Endothelial cell of umbilical vein (primary cell): ENCODE results near the gene LILRA1. TPM values are rescaled to one million over a fixed set of nuclear protein-coding genes. Genes with fewer than 3 reads are reported as not detected.

Experiments
- BruUV-seq: library from RNA; stranded (reverse); fragments of 400-500 nt; replicated peaks from 2 replicates; lab custom pipeline; 2021; lab: Mats Ljungman, UMichigan
- CTCF ChIA-PET: fragments of 300-600, 350-600 bp; sonication (Branson Sonifier 250); formaldehyde crosslinking; loops from one replicate; lab custom pipeline; 2021; ENCODE audit warnings: antibody characterized with exemption, inconsistent platforms; lab: Charles Lee
- POLR2A ChIA-PET: fragments of 300-600, 350-600 bp; sonication (Branson Sonifier 250); formaldehyde crosslinking; loops from one replicate; lab custom pipeline; 2021; ENCODE audit warnings: antibody characterized with exemption, inconsistent platforms; lab: Charles Lee
- DNase-seq: peaks from one replicate; pipeline ENCODE4 v3.0.0-alpha.2; 2011; ENCODE audit warnings: low read depth, low spot score
- FAIRE-seq: peaks from 2 replicates; lab custom pipeline; 2011; peaks lifted over from hg19 to GRCh38; lab: Jason Lieb, UNC
- H2AFZ ChIP-seq: 2 replicates; pipeline ENCODE4 v1.6.0; 2012; ENCODE audit warnings: low read depth, low read length, control low read depth, inconsistent platforms
- H3K27ac ChIP-seq: 2 replicates; pipeline ENCODE4 v1.5.1; 2011; ENCODE audit warnings: low read depth, mild to moderate bottlenecking, control low read depth, low read length, moderate library complexity; ENCODE audit not compliant: insufficient read depth
- H3K27me3 ChIP-seq, 2 experiments: 2 replicates each; pipeline versions ENCODE4 v1.6.0 to v1.6.1; 2011; ENCODE audit warnings: low read length in 2 of 2, mixed read lengths in 1 of 2; ENCODE audit not compliant: control insufficient read depth in 2 of 2, insufficient read depth in 2 of 2
- H3K36me3 ChIP-seq, 2 experiments: 2 replicates in 1 of 2; 3 replicates in 1 of 2; pipeline ENCODE4 v1.5.1; 2011; ENCODE audit warnings: low read length in 2 of 2, mild to moderate bottlenecking in 1 of 2, moderate library complexity in 1 of 2; ENCODE audit not compliant: control insufficient read depth in 2 of 2, insufficient read depth in 2 of 2; ENCODE audit errors: extremely low read depth in 1 of 2
- H3K4me1 ChIP-seq: 3 replicates; pipeline ENCODE4 v1.5.1; 2011; ENCODE audit warnings: mild to moderate bottlenecking, low read length; ENCODE audit not compliant: control insufficient read depth, insufficient read depth; ENCODE audit errors: extremely low read depth
- H3K4me2 ChIP-seq: 2 replicates; pipeline ENCODE4 v1.6.1; 2011; ENCODE audit warnings: low read length, control low read depth, mixed read lengths; ENCODE audit not compliant: insufficient read depth
- H3K4me3 ChIP-seq, 3 experiments: fragments of 200-600 bp in 1 of 3; sonication (generic), shearing (Covaris generic) in 1 of 3; replicated peaks in 1 of 3; 2 replicates each; pipeline ENCODE4 v1.5.1; 2011 to 2016; ENCODE audit warnings: control low read depth in 3 of 3, low read length in 3 of 3, mild to moderate bottlenecking in 2 of 3, inconsistent platforms in 1 of 3, low read depth in 1 of 3, moderate library complexity in 1 of 3; ENCODE audit not compliant: insufficient read depth in 1 of 3
- H3K79me2 ChIP-seq: 2 replicates; pipeline ENCODE4 v1.6.0; 2012; ENCODE audit warnings: low read length, inconsistent platforms; ENCODE audit not compliant: control insufficient read depth, insufficient read depth
- H3K9ac ChIP-seq: replicated peaks from 2 replicates; pipeline ENCODE3; 2011; ENCODE audit warnings: low read length, control low read depth; ENCODE audit not compliant: insufficient read depth; ENCODE audit errors: extremely low read depth
- H3K9me1 ChIP-seq: replicated peaks from 3 replicates; pipeline ENCODE4 v1.6.0; 2011; ENCODE audit warnings: mild to moderate bottlenecking, low read length; ENCODE audit not compliant: control insufficient read depth, insufficient read depth; ENCODE audit errors: extremely low read depth
- H3K9me3 ChIP-seq: replicated peaks from 2 replicates; pipeline ENCODE4 v1.5.1; 2012; ENCODE audit warnings: low read length, inconsistent platforms; ENCODE audit not compliant: control insufficient read depth, insufficient read depth
- H4K20me1 ChIP-seq: replicated peaks from 2 replicates; pipeline ENCODE3; 2011; ENCODE audit warnings: mild to moderate bottlenecking, low read length; ENCODE audit not compliant: control insufficient read depth, insufficient read depth; ENCODE audit errors: extremely low read depth
- EZH2 ChIP-seq: IDR thresholded peaks from 2 replicates; pipeline ENCODE4 v1.6.1; 2012; ENCODE audit warnings: borderline replicate concordance, low read depth, mild to moderate bottlenecking, moderate library complexity, low read length, inconsistent platforms; ENCODE audit not compliant: severe bottlenecking
- FOS ChIP-seq: IDR thresholded peaks from 2 replicates; pipeline ENCODE4 v1.6.1; 2011; ENCODE audit warnings: mild to moderate bottlenecking, low read length, moderate library complexity, borderline replicate concordance; ENCODE audit not compliant: insufficient read depth
- GATA2 ChIP-seq: IDR thresholded peaks from 2 replicates; pipeline ENCODE4 v1.7.0; 2011; ENCODE audit warnings: low read depth, mild to moderate bottlenecking, moderate library complexity, mixed read lengths, low read length; ENCODE audit not compliant: insufficient read length, insufficient read depth
- JUN ChIP-seq: IDR thresholded peaks from 2 replicates; pipeline ENCODE4 v1.6.1; 2011; ENCODE audit warnings: borderline replicate concordance, low read depth; ENCODE audit not compliant: insufficient read length, insufficient read depth
- MYC ChIP-seq: IDR thresholded peaks from one replicate; pipeline ENCODE4 v1.6.1; 2011; ENCODE audit warnings: mild to moderate bottlenecking, low read depth, low read length
- POLR2A ChIP-seq: IDR thresholded peaks from 2 replicates; pipeline ENCODE4 v1.6.1; 2012; ENCODE audit warnings: low read depth, mild to moderate bottlenecking, control low read depth, low read length
- POLR2AphosphoS5 ChIP-seq: IDR thresholded peaks from 2 replicates; pipeline ENCODE4 v1.6.1; 2012; ENCODE audit warnings: low read depth, mild to moderate bottlenecking, control low read depth, low read length, moderate library complexity; ENCODE audit not compliant: insufficient read depth
- dilution Hi-C: fragments of 300-500 bp; cut with MboI; formaldehyde crosslinking; loops from one replicate; pipeline ENCODE4 v1.15.0; 2019; ENCODE audit warnings: low sequenced_read_pairs; ENCODE audit not compliant: extremely low pct_ligation_motif_present
- intact Hi-C: fragments of 100-400 bp; cut with micrococcal nuclease; formaldehyde crosslinking; loops from one replicate; pipeline ENCODE4 v1.10.0; 2022
- microRNA-seq: library from miRNA; unstranded; fragments of <30 nt; microRNA quantifications from one replicate; pipeline ENCODE4 v1.2.0, GENCODE V29; 2021; ENCODE audit warnings: borderline number of aligned reads, borderline replicate concordance
- polyA plus RNA-seq, 4 experiments: library from polyadenylated mRNA; depleted of rRNA in 3 of 4; stranded (reverse) in 3 of 4; unstranded in 1 of 4; fragments of >200 nt; gene quantifications; 2 replicates each; pipeline versions ENCODE4 v1.2.1 to v1.2.3, GENCODE V29; 2011 to 2012; ENCODE audit warnings: missing spikeins in 1 of 4
- small RNA-seq: library from RNA; depleted of rRNA; stranded (forward); fragments of <200 nt; gene quantifications from one replicate; pipeline ENCODE3, GENCODE V24; 2012; ENCODE audit warnings: low replicate concordance, low read depth; ENCODE audit not compliant: insufficient read depth, insufficient read length
- total RNA-seq: library from RNA; stranded (reverse); gene quantifications from 2 replicates; pipeline ENCODE4 v1.2.3, GENCODE V29; 2021
- TF ChIP-seq, protein P1 (sequence below): IDR thresholded peaks from 2 replicates; pipeline ENCODE4 v1.6.1; 2011; ENCODE audit not compliant: insufficient read depth, insufficient read length
- TF ChIP-seq, protein P2 (sequence below), 2 donors: IDR thresholded peaks; 1 replicate in 1 of 2; 2 replicates in 1 of 2; pipeline ENCODE4 v1.5.1; 2011; ENCODE audit warnings: low read length in 2 of 2, mild to moderate bottlenecking in 2 of 2, moderate library complexity in 2 of 2, control low read depth in 1 of 2, inconsistent platforms in 1 of 2, low read depth in 1 of 2; ENCODE audit not compliant: insufficient read depth in 1 of 2; ENCODE audit errors: extremely low read depth in 1 of 2

Gene LILRA1
- total and polyA plus RNA-seq, 2 donors (not counting 3 experiments of a cell fraction or from before 2014, with no cell fraction given) = not detected

DNA sequence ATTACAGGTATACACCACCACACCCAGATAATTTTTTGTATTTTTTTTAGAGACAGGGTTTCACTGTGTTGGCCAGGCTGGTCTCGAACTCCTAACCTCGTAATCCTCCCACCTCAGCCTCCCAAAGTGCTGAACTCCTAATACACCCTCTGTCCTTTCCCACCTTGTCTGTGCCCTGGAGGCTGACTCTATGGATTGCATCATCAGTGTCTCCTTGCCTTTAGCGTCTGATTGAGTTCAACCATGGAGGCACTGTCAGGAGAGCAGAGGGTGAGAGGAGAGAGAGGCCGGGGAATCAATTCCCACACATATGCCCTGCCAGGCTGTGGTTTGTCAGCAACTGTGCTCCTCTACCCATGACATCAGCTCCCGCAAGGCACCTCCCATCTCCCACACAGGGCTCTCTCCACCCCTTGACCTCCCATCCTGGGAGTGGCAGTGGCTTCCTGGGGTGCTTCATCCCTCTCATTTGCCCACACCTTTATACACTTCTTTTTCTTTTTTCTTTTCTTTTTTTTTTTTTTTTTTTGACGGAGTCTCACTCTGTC, 56.8 kb downstream of the LILRA1 start:
- no TSS peak for BruUV-seq
- dilution Hi-C loops = no loop called here
- no peak overlapping the region for H3K27ac ChIP-seq
- intact Hi-C loops = no loop called here
- TF ChIP-seq MYC (no peak), POLR2A (no peak), FOS (no peak), EZH2 (no peak), JUN (no peak), GATA2 (no peak), POLR2AphosphoS5 (no peak)
- TF ChIP-seq, protein P1, sequence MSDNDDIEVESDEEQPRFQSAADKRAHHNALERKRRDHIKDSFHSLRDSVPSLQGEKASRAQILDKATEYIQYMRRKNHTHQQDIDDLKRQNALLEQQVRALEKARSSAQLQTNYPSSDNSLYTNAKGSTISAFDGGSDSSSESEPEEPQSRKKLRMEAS = no peak
- TF ChIP-seq, protein P2, sequence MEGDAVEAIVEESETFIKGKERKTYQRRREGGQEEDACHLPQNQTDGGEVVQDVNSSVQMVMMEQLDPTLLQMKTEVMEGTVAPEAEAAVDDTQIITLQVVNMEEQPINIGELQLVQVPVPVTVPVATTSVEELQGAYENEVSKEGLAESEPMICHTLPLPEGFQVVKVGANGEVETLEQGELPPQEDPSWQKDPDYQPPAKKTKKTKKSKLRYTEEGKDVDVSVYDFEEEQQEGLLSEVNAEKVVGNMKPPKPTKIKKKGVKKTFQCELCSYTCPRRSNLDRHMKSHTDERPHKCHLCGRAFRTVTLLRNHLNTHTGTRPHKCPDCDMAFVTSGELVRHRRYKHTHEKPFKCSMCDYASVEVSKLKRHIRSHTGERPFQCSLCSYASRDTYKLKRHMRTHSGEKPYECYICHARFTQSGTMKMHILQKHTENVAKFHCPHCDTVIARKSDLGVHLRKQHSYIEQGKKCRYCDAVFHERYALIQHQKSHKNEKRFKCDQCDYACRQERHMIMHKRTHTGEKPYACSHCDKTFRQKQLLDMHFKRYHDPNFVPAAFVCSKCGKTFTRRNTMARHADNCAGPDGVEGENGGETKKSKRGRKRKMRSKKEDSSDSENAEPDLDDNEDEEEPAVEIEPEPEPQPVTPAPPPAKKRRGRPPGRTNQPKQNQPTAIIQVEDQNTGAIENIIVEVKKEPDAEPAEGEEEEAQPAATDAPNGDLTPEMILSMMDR (IDR thresholded peaks at IDR 0.05; ENCODE audit: extremely low read depth in 1 of 2, insufficient read depth in 1 of 2, low read depth in 1 of 2, low read length in 2 of 2) = no peak
- no peak overlapping the region for H3K4me3 ChIP-seq
- H4K20me1 ChIP-seq = no peaks in the 10 kb centered on the region
- H2AFZ ChIP-seq = no peak overlapping the region
- no peaks in the 10 kb centered on the region for H3K9me3 ChIP-seq
- no peaks in the 10 kb centered on the region for H3K36me3 ChIP-seq
- POLR2A ChIA-PET = no interaction called here
- no peaks in the 10 kb centered on the region for H3K27me3 ChIP-seq
- CTCF ChIA-PET = interaction anchor here (1.3 to 4.2 kb wide), 2 partner anchors 23 to 25 kb away, joined by 3 to 28 read pairs; no protein-coding TSS in a partner anchor
- DNase-seq = no peak
- H3K4me1 ChIP-seq = no peaks in the 10 kb centered on the region
- no peaks in the 10 kb centered on the region for H3K79me2 ChIP-seq
- H3K9ac ChIP-seq = no peak overlapping the region
- H3K4me2 ChIP-seq = no peak overlapping the region
- no peak for FAIRE-seq
- no peaks in the 10 kb centered on the region for H3K9me1 ChIP-seq

Small RNA genes within 50 kb of the gene (microRNA-seq; reads per million reads assigned to microRNA genes)
- gene MIR8061 = not detected

Small RNA genes within 50 kb of the gene (small RNA-seq; reads per million reads assigned to genes)
- gene AC245036.2 (not detected), gene AC245036.3 (not detected), gene MIR8061 (not detected)

Other genes starting within 250 kb of the LILRA1 start
- not detected in 2 replicates for gene LAIR1, start 228.7 kb upstream of the LILRA1 start, total RNA-seq
- not detected in 2 replicates for gene LAIR1, start 228.7 kb upstream of the LILRA1 start, polyA plus RNA-seq
- gene TTYH1, start 178.2 kb upstream of the LILRA1 start, total RNA-seq = not detected in 2 replicates
- not detected in 2 replicates for gene TTYH1, start 178.2 kb upstream of the LILRA1 start, polyA plus RNA-seq
- gene LENG8, start 144.4 kb upstream of the LILRA1 start, total RNA-seq = 213 and 218 TPM in 2 replicates
- gene LENG8, start 144.4 kb upstream of the LILRA1 start, polyA plus RNA-seq = 130 and 134 TPM in 2 replicates
- gene LENG9, start 129.9 kb upstream of the LILRA1 start, total RNA-seq = 2.8 and 3.2 TPM in 2 replicates
- 0.97 and 1.5 TPM in 2 replicates for gene LENG9, start 129.9 kb upstream of the LILRA1 start, polyA plus RNA-seq
- 73.8 and 85.5 TPM in 2 replicates for gene CDC42EP5, start 120.3 kb upstream of the LILRA1 start, total RNA-seq
- 37.3 and 48.3 TPM in 2 replicates for gene CDC42EP5, start 120.3 kb upstream of the LILRA1 start, polyA plus RNA-seq
- not detected in 2 replicates for gene LAIR2, start 90.8 kb upstream of the LILRA1 start, total RNA-seq
- not detected in 2 replicates for gene LAIR2, start 90.8 kb upstream of the LILRA1 start, polyA plus RNA-seq
- gene LILRA2, start 19.8 kb upstream of the LILRA1 start, total RNA-seq = not detected in 2 replicates
- gene LILRA2, start 19.8 kb upstream of the LILRA1 start, polyA plus RNA-seq = not detected in 2 replicates
- not detected in 2 replicates for gene LILRB1, start 36.9 kb downstream of the LILRA1 start, total RNA-seq
- not detected in 2 replicates for gene LILRB1, start 36.9 kb downstream of the LILRA1 start, polyA plus RNA-seq
- not detected in 2 replicates for gene LILRB4, start 69.4 kb downstream of the LILRA1 start, total RNA-seq
- gene LILRB4, start 69.4 kb downstream of the LILRA1 start, polyA plus RNA-seq = not detected in 2 replicates
- not detected in 2 replicates for gene KIR3DL3, start 130.8 kb downstream of the LILRA1 start, total RNA-seq
- gene KIR3DL3, start 130.8 kb downstream of the LILRA1 start, polyA plus RNA-seq = not detected in 2 replicates
- gene KIR2DL3, start 144.9 kb downstream of the LILRA1 start, total RNA-seq = not detected in 2 replicates
- not detected in 2 replicates for gene KIR2DL3, start 144.9 kb downstream of the LILRA1 start, polyA plus RNA-seq
- not detected in 2 replicates for gene KIR2DL1, start 176.2 kb downstream of the LILRA1 start, total RNA-seq
- gene KIR2DL1, start 176.2 kb downstream of the LILRA1 start, polyA plus RNA-seq = not detected in 2 replicates
- not detected in 2 replicates for gene KIR2DL4, start 210.0 kb downstream of the LILRA1 start, total RNA-seq
- gene KIR2DL4, start 210.0 kb downstream of the LILRA1 start, polyA plus RNA-seq = not detected in 2 replicates
- not detected in 2 replicates for gene KIR3DL1, start 222.8 kb downstream of the LILRA1 start, total RNA-seq
- gene KIR3DL1, start 222.8 kb downstream of the LILRA1 start, polyA plus RNA-seq = not detected in 2 replicates
- gene KIR2DS4, start 239.0 kb downstream of the LILRA1 start, total RNA-seq = not detected in 2 replicates
- gene KIR2DS4, start 239.0 kb downstream of the LILRA1 start, polyA plus RNA-seq = not detected in 2 replicates